AG10803 (cell line): ENCODE results near the gene GABRA6.

Source experiments
- DNase-seq: peaks from one replicate; pipeline ENCODE4 v3.0.0; 2010; ENCODE audit warnings: low read depth
- H3K4me3 ChIP-seq: 2 replicates; pipeline ENCODE4 v1.5.1; 2011; ENCODE audit warnings: mild to moderate bottlenecking, low read length, control low read depth
- TF ChIP-seq, protein P1 (sequence below): conservative IDR thresholded peaks from 2 replicates; pipeline ENCODE4 v1.5.1; 2011; ENCODE audit warnings: mild to moderate bottlenecking, low read length, control low read depth, inconsistent platforms

Gene GABRA6

DNA sequence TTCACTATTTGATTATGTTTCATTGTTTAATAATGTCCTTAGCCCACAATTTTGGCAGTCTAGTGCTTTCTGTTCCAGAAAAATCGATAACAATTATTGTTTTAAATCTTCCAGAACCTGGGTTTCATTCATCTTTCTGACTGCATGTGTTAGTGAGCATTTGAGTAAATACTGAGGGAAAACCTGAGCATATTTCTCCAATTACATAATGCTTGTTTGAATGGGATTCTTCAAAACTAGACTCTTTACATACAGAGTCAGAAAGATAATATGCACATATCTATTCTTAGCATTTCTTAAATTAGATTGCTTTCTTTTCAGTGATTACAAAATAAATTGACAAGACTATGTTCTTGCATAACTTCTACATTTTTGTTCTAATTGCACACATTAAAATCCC, 21.9 kb downstream of the GABRA6 start:
- no peak for DNase-seq
- TF ChIP-seq, protein P1, sequence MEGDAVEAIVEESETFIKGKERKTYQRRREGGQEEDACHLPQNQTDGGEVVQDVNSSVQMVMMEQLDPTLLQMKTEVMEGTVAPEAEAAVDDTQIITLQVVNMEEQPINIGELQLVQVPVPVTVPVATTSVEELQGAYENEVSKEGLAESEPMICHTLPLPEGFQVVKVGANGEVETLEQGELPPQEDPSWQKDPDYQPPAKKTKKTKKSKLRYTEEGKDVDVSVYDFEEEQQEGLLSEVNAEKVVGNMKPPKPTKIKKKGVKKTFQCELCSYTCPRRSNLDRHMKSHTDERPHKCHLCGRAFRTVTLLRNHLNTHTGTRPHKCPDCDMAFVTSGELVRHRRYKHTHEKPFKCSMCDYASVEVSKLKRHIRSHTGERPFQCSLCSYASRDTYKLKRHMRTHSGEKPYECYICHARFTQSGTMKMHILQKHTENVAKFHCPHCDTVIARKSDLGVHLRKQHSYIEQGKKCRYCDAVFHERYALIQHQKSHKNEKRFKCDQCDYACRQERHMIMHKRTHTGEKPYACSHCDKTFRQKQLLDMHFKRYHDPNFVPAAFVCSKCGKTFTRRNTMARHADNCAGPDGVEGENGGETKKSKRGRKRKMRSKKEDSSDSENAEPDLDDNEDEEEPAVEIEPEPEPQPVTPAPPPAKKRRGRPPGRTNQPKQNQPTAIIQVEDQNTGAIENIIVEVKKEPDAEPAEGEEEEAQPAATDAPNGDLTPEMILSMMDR, result no peak
- H3K4me3 ChIP-seq, result no peak overlapping the region

DNA sequence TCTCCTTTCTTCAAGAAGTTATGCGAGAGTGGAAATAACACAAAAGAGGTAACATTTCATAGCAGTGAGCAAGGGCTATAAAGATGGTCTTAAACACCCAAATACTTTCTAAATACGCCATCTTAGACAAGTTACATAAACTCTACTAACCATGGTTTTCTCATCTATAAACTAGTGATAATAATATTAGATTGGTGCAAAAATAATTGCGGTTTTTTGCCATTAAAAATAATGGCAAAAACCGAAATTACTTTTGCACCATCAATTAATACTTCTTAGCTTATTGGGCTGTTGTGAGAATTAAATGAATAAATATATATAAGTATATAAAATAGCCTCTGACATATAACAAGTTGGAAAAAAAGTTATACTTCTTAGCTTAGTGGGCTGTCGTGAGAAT, 23.7 kb downstream of the GABRA6 start:
- no peak for DNase-seq
- TF ChIP-seq, protein P1, result no peak

DNA sequence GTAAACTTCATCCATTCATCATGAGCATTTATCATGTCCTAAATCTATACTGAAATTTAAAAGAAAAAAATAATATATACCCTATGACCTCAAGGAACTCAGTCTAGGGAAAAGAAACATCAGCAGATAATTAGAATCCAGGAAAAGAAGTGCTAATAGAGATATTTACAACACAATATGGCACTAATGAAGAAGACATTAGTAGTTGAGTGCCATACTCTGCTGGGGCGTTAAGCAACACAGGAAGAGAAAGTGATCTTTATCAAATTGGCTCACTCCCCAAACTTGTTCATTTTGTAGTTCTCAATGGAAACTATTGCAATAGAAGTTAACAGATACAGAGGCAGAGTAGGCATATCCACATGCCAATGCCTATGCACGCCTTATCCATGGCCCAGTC, 27.5 kb downstream of the GABRA6 start:
- H3K4me3 ChIP-seq, result no peak overlapping the region
- DNase-seq, result no peak
- TF ChIP-seq, protein P1, result no peak

More for the DNA sequence above, 23.7 kb downstream of the GABRA6 start:
- no peak overlapping the region for H3K4me3 ChIP-seq

DNA sequence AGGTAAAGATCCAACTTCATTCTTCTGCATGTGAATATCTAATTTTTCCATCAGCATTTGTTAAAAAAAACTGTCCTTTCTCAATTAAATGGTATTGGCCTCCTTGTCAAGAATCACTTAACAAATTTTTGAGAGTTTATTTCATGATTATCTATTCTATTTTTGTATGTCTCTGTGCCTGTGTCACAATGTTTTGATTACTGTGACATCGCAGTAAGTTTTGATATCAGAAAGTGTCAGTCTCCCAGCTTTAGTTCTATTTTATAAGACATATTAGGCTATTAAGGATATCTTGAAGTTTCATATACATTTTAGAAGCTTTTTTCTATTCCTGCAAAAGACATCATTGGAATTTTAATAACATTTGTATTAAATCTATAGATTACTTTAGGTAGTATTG, 33.6 kb downstream of the GABRA6 start:
- H3K4me3 ChIP-seq, result no peak overlapping the region
- DNase-seq, result no peak
- TF ChIP-seq, protein P1, result no peak

DNA sequence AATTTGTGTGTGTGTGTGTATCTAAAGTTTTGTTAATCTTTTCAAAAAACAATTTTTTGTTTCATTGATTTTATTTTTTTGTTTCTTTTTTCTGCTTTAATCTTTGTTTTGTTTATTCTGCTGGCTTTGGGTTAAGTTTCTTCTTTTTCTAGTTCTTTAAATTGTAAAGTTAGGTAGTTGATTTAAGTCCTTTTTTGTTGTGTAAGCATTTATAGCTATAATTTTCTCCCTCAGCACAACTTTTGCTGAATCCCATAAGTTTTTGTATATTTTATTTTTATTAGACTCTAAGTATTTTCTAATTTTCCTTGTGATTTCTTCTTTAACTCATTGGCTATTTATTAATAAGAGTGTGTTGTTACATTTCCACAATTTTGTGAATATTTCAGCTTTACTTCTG, 34.9 kb downstream of the GABRA6 start:
- H3K4me3 ChIP-seq, result no peak overlapping the region
- no peak for DNase-seq
- TF ChIP-seq, protein P1, result no peak

DNA sequence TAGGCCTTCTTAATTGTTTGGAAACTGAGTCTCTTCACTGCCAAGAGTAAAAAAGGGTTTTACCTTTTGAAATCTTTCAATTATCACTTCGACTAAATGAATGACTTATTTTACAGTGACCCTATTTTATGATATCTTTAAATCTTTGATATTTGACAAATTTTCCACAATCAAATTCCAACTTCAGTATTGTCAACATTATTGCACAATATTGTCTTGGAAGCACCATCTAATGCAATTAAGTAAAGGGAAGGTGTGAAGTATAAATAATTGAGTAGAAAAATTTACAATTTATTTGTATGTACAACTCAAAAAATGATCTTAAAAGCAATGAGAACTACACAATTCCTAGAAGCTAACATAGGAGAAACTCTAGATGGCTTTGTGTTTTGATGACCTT, 49.2 kb downstream of the GABRA6 start:
- DNase-seq, result no peak
- TF ChIP-seq, protein P1, result no peak
- no peak overlapping the region for H3K4me3 ChIP-seq

DNA sequence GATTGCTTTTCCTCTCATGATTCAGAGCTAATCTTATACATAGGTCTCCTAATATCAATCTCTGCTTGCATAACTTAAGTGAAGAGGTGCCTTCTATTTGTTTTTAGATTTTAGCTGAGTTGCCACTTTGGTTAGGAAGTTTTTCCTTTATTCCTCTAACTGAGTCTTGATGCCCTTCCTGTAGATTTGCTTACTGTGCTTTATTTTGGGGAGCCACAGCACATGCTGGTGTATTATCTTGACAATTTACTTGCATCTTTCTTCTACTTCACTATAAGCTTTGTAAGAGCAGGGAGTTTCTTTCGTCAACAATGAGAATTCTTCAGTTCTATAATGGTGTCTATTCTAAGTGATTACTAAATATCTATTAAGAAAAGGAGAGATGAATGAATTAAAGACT, 54.9 kb downstream of the GABRA6 start:
- no peak overlapping the region for H3K4me3 ChIP-seq
- TF ChIP-seq, protein P1, result no peak
- DNase-seq, result no peak
